ENCODE results near the gene GAS2L2. TPM values are rescaled to one million over a fixed set of nuclear protein-coding genes. Genes with fewer than 3 reads are reported as not detected.

The GAS2L2 gene
- total and polyA plus RNA-seq, 2 of the 8 experiments (the other 6 are each of a cell fraction or from before 2014, with no cell fraction given), result 0.09 to 0.13 TPM

DNA sequence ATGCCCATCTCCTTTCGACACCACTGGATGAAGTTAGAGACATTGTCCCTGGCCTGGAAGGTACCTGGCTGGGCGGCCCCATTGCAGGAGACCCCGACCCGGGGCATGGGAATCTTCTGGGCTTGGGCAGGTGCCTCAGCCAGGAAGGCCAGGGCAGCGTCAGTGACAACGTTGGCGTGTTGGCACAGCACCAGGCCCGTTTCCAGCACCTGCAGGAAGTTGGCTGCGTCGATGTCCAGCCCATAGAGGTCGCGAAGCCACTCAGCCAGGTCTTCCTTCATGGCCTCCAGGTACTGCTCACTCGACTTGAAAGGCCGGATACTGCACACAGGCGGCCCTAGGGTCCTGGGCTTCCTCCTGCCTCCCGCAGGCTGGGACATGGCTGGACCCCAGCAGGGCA lies 568 bp downstream of the GAS2L2 start (continued):
- TF ChIP-seq CHD7 (IDR thresholded peaks at IDR 0.05; ENCODE audit: insufficient replicate concordance, low read length) (no peak), HDAC6 (IDR thresholded peaks at IDR 0.05; ENCODE audit: low read depth, low read length) (no peak), CBX8 (IDR thresholded peaks at IDR 0.05; ENCODE audit: borderline replicate concordance, low read depth, low read length) (no peak)
- TF ChIP-seq, protein P1, sequence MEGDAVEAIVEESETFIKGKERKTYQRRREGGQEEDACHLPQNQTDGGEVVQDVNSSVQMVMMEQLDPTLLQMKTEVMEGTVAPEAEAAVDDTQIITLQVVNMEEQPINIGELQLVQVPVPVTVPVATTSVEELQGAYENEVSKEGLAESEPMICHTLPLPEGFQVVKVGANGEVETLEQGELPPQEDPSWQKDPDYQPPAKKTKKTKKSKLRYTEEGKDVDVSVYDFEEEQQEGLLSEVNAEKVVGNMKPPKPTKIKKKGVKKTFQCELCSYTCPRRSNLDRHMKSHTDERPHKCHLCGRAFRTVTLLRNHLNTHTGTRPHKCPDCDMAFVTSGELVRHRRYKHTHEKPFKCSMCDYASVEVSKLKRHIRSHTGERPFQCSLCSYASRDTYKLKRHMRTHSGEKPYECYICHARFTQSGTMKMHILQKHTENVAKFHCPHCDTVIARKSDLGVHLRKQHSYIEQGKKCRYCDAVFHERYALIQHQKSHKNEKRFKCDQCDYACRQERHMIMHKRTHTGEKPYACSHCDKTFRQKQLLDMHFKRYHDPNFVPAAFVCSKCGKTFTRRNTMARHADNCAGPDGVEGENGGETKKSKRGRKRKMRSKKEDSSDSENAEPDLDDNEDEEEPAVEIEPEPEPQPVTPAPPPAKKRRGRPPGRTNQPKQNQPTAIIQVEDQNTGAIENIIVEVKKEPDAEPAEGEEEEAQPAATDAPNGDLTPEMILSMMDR (IDR thresholded peaks at IDR 0.05; ENCODE audit: control extremely low read depth in 1 of 3, insufficient read depth in 1 of 3, low read depth in 1 of 3, low read length in 3 of 3), result no peak
- TF ChIP-seq, protein P2, sequence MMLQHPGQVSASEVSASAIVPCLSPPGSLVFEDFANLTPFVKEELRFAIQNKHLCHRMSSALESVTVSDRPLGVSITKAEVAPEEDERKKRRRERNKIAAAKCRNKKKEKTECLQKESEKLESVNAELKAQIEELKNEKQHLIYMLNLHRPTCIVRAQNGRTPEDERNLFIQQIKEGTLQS (IDR thresholded peaks at IDR 0.05; ENCODE audit: insufficient read depth, low read depth, low read length), result no peak
